Measurements from ENCODE around the gene NUP54. TPM values are rescaled to one million over a fixed set of nuclear protein-coding genes. Genes with fewer than 3 reads are reported as not detected.

NUP54 gene
- total RNA-seq, 2 experiments from 2014 or later: 29.2 to 50.8 TPM

- no peak overlapping the region for H3K4me2 ChIP-seq (ENCODE audit: low read length)
- no peaks in the 10 kb centered on the region for H4K20me1 ChIP-seq (ENCODE audit: insufficient read depth, low read length)
- H3K4me3 ChIP-seq (ENCODE audit: low read depth, low read length, poor library complexity, severe bottlenecking): no peak overlapping the region
- no peaks in the 10 kb centered on the region for H3K9me2 ChIP-seq (ENCODE audit: insufficient read depth, low read length)
- H3K27ac ChIP-seq (ENCODE audit: low read depth, low read length, poor library complexity, severe bottlenecking): no peak overlapping the region
- H2AFZ ChIP-seq (ENCODE audit: low read length): no peak overlapping the region
- no peak for TF ChIP-seq CTCF (conservative IDR thresholded peaks at IDR 0.05; ENCODE audit: low read length)
- no peak for TF ChIP-seq EZH2phosphoT487 (IDR thresholded peaks at IDR 0.05; ENCODE audit: borderline replicate concordance, low read depth, low read length)
- no peak for DNase-seq (ENCODE audit: low spot score)
- no peaks in the 10 kb centered on the region for H3K9me3 ChIP-seq (ENCODE audit: low read length)
- no TSS peak for BruUV-seq (replicated peaks)
- intact Hi-C loops (cut with micrococcal nuclease; ENCODE audit: unreplicated experiment): no loop called here
- POLR2A ChIA-PET: no interaction called here
- H3K79me2 ChIP-seq (ENCODE audit: insufficient read depth, low read depth, low read length): no peaks in the 10 kb centered on the region
- CTCF ChIA-PET (ENCODE audit: unreplicated experiment): no interaction called here
- no peaks in the 10 kb centered on the region for H3K36me3 ChIP-seq (ENCODE audit: insufficient read depth, low read length)
- no peaks in the 10 kb centered on the region for H3K4me1 ChIP-seq (ENCODE audit: insufficient read depth, low read length, poor library complexity, severe bottlenecking)
Measured at GRCh38 chr4:76175336-76175735, 27.1 kb upstream of the NUP54 start.

GRCh38 chr4:76174216-76174615 lies 26.0 kb upstream of the NUP54 start:
- H3K36me3 ChIP-seq (ENCODE audit: insufficient read depth, low read length): no peaks in the 10 kb centered on the region
- POLR2A ChIA-PET: interaction anchor here (0.6 kb wide), 1 partner anchor 202 kb away, joined by 3 read pairs; no protein-coding TSS in a partner anchor
- no peaks in the 10 kb centered on the region for H3K9me3 ChIP-seq (ENCODE audit: low read length)
- CTCF ChIA-PET (ENCODE audit: unreplicated experiment): no interaction called here
- no peak overlapping the region for H3K27ac ChIP-seq (ENCODE audit: low read depth, low read length, poor library complexity, severe bottlenecking)
- no peak for DNase-seq (ENCODE audit: low spot score)
- H2AFZ ChIP-seq (ENCODE audit: low read length): no peak overlapping the region
- no peaks in the 10 kb centered on the region for H4K20me1 ChIP-seq (ENCODE audit: insufficient read depth, low read length)
- TF ChIP-seq EZH2phosphoT487 (IDR thresholded peaks at IDR 0.05; ENCODE audit: borderline replicate concordance, low read depth, low read length): no peak
- no peak for TF ChIP-seq CTCF (conservative IDR thresholded peaks at IDR 0.05; ENCODE audit: low read length)
- H3K79me2 ChIP-seq (ENCODE audit: insufficient read depth, low read depth, low read length): no peaks in the 10 kb centered on the region
- BruUV-seq (replicated peaks): no TSS peak
- H3K9me2 ChIP-seq (ENCODE audit: insufficient read depth, low read length): no peaks in the 10 kb centered on the region
- H3K4me1 ChIP-seq (ENCODE audit: insufficient read depth, low read length, poor library complexity, severe bottlenecking): no peaks in the 10 kb centered on the region
- H3K4me2 ChIP-seq (ENCODE audit: low read length): no peak overlapping the region
- intact Hi-C loops (cut with micrococcal nuclease; ENCODE audit: unreplicated experiment): no loop called here
- no peak overlapping the region for H3K4me3 ChIP-seq (ENCODE audit: low read depth, low read length, poor library complexity, severe bottlenecking)

- Histone ChIP-seq H3K9me2 (ENCODE audit: insufficient read depth, low read length) (no peaks in the 10 kb centered on the region), H4K20me1 (ENCODE audit: insufficient read depth, low read length) (no peaks in the 10 kb centered on the region), H3K27ac (ENCODE audit: low read depth, low read length, poor library complexity, severe bottlenecking) (no peak overlapping the region), H3K4me3 (ENCODE audit: low read depth, low read length, poor library complexity, severe bottlenecking) (no peak overlapping the region), H3K36me3 (ENCODE audit: insufficient read depth, low read length) (no peaks in the 10 kb centered on the region), H3K9me3 (ENCODE audit: low read length) (no peaks in the 10 kb centered on the region), H2AFZ (ENCODE audit: low read length) (no peak overlapping the region), H3K4me2 (ENCODE audit: low read length) (no peak overlapping the region), H3K79me2 (ENCODE audit: insufficient read depth, low read depth, low read length) (no peaks in the 10 kb centered on the region), H3K4me1 (ENCODE audit: insufficient read depth, low read length, poor library complexity, severe bottlenecking) (no peaks in the 10 kb centered on the region)
- BruUV-seq (replicated peaks): no TSS peak
- no peak for DNase-seq (ENCODE audit: low spot score)
- POLR2A ChIA-PET: interaction anchor here (0.7 kb wide), 1 partner anchor 83 kb away, joined by 3 read pairs; no protein-coding TSS in a partner anchor
- intact Hi-C loops (cut with micrococcal nuclease; ENCODE audit: unreplicated experiment): no loop called here
- no peak for TF ChIP-seq EZH2phosphoT487 (IDR thresholded peaks at IDR 0.05; ENCODE audit: borderline replicate concordance, low read depth, low read length)
- no peak for TF ChIP-seq CTCF (conservative IDR thresholded peaks at IDR 0.05; ENCODE audit: low read length)
- CTCF ChIA-PET (ENCODE audit: unreplicated experiment): no interaction called here
Measured at GRCh38 chr4:76168688-76169087, 20.5 kb upstream of the NUP54 start.

Data from OCI-LY7 (cell line).